ENCODE results near the gene SPAST. TPM values are rescaled to one million over a fixed set of nuclear protein-coding genes. Genes with fewer than 3 reads are reported as not detected.

SPAST gene
- total and polyA plus RNA-seq, 2 donors (not counting 1 experiment from before 2014, with no cell fraction given) = 6.2 to 26.8 TPM

- Mint-ChIP-seq H3K27me3 (no peaks in the 10 kb centered on the region), H3K27ac (no peak overlapping the region), H3K4me1 (peaks cover 30% of the 10 kb centered on the region), H3K9me3 (ENCODE audit: insufficient read depth) (no peaks in the 10 kb centered on the region), H3K4me3 (no peak overlapping the region)
- WGBS (ENCODE audit: insufficient coverage) = 92% methylated on average over 2 of the region's 2 CpGs
- intact Hi-C loops (cut with micrococcal nuclease) = loop anchor here (5.0 kb wide), 1 partner anchor 106 kb away; the partner anchor contains the start of gene SPAST
- POLR2A ChIA-PET = no interaction called here
- Histone ChIP-seq H3K4me3 (ENCODE audit: control extremely low read depth in 1 of 5, extremely low read depth in 1 of 5, insufficient read depth in 1 of 5, low read depth in 2 of 5, low read length in 4 of 5) (no peak overlapping the region), H3K79me2 (ENCODE audit: control insufficient read depth, insufficient read depth, low read length) (peaks cover 22% of the 10 kb centered on the region), H4K20me1 (ENCODE audit: control insufficient read depth, insufficient read depth, low read length, poor library complexity, severe bottlenecking) (no peaks in the 10 kb centered on the region), H3K4me2 (replicated peaks; ENCODE audit: low read depth, low read length, poor library complexity, severe bottlenecking) (no peak overlapping the region), H3K9ac (ENCODE audit: low read length) (no peak overlapping the region), H3K27ac (ENCODE audit: low read length in 2 of 2) (no peak overlapping the region), H3K27me3 (replicated peaks in 1 of 4; ENCODE audit: control extremely low read depth in 1 of 4, control insufficient read depth in 3 of 4, insufficient read depth in 4 of 4, low read length in 3 of 4) (no peaks in the 10 kb centered on the region), H3K9me3 (ENCODE audit: control extremely low read depth in 1 of 3, control insufficient read depth in 2 of 3, insufficient read depth in 1 of 3, low read length in 2 of 3) (no peaks in the 10 kb centered on the region), H2AFZ (ENCODE audit: insufficient read depth, low read depth, low read length, poor library complexity, severe bottlenecking) (no peak overlapping the region), H3K4me1 (ENCODE audit: control insufficient read depth in 2 of 2, insufficient read depth in 2 of 2, low read length in 2 of 2) (peaks cover 12 to 18% of the 10 kb centered on the region in 2 donors), H3K36me3 (replicated peaks in 1 of 2; ENCODE audit: control extremely low read depth in 1 of 2, control insufficient read depth in 1 of 2, extremely low read depth in 1 of 2, insufficient read depth in 2 of 2, low read length in 1 of 2) (peaks cover 6 to 8% of the 10 kb centered on the region in 2 experiments)
- CTCF ChIA-PET = no interaction called here
- no peak for ATAC-seq (ENCODE audit: low read depth)
- DNase-seq = no peak
- TF ChIP-seq EZH2 (IDR thresholded peaks at IDR 0.05; ENCODE audit: borderline replicate concordance, insufficient read depth, low read depth, low read length, poor library complexity, severe bottlenecking) = no peak
- TF ChIP-seq, protein P1, sequence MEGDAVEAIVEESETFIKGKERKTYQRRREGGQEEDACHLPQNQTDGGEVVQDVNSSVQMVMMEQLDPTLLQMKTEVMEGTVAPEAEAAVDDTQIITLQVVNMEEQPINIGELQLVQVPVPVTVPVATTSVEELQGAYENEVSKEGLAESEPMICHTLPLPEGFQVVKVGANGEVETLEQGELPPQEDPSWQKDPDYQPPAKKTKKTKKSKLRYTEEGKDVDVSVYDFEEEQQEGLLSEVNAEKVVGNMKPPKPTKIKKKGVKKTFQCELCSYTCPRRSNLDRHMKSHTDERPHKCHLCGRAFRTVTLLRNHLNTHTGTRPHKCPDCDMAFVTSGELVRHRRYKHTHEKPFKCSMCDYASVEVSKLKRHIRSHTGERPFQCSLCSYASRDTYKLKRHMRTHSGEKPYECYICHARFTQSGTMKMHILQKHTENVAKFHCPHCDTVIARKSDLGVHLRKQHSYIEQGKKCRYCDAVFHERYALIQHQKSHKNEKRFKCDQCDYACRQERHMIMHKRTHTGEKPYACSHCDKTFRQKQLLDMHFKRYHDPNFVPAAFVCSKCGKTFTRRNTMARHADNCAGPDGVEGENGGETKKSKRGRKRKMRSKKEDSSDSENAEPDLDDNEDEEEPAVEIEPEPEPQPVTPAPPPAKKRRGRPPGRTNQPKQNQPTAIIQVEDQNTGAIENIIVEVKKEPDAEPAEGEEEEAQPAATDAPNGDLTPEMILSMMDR (IDR thresholded peaks at IDR 0.05) = no peak
Observed at GRCh38 chr2:32168513-32168912, 105.2 kb downstream of the SPAST start.

DNA sequence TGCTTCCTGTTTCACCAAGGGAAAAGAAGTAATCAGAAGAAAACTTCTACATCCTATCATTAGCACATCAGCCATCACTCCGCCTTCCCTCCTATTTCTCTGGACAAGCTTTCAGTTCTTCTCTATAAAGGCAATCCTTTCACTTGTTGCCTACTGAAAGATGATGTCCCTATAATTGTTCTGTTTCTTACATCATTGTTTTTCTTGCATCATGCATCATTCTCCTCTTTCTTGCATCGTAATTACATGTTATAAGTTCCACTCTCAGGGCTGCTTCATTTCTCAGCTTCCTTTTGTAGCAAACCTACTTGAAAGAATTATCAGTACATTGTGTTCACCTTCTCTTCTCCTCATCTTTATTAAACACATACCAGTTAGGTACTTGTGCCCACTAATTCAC, 109.5 kb downstream of the SPAST start:
- H3K27me3 Mint-ChIP-seq = no peaks in the 10 kb centered on the region
- H3K9me3 ChIP-seq (ENCODE audit: control extremely low read depth in 1 of 3, control insufficient read depth in 2 of 3, insufficient read depth in 1 of 3, low read length in 2 of 3) = no peaks in the 10 kb centered on the region
- no peak for ATAC-seq (ENCODE audit: low read depth)
- no peak overlapping the region for H2AFZ ChIP-seq (ENCODE audit: insufficient read depth, low read depth, low read length, poor library complexity, severe bottlenecking)
- TF ChIP-seq EZH2 (IDR thresholded peaks at IDR 0.05; ENCODE audit: borderline replicate concordance, insufficient read depth, low read depth, low read length, poor library complexity, severe bottlenecking) = no peak
- TF ChIP-seq, protein P1 (IDR thresholded peaks at IDR 0.05) = no peak
- no peaks in the 10 kb centered on the region for H3K27me3 ChIP-seq (replicated peaks in 1 of 4; ENCODE audit: control extremely low read depth in 1 of 4, control insufficient read depth in 3 of 4, insufficient read depth in 4 of 4, low read length in 3 of 4)
- WGBS (ENCODE audit: insufficient coverage) = 100% methylated on average over 2 of the region's 2 CpGs
- no peaks in the 10 kb centered on the region for H4K20me1 ChIP-seq (ENCODE audit: control insufficient read depth, insufficient read depth, low read length, poor library complexity, severe bottlenecking)
- no peaks in the 10 kb centered on the region for H3K9me3 Mint-ChIP-seq (ENCODE audit: insufficient read depth)
- ChIA-PET POLR2A (no interaction called here), CTCF (no interaction called here)
- peaks cover 8 to 38% of the 10 kb centered on the region in 2 experiments for H3K36me3 ChIP-seq (replicated peaks in 1 of 2; ENCODE audit: control extremely low read depth in 1 of 2, control insufficient read depth in 1 of 2, extremely low read depth in 1 of 2, insufficient read depth in 2 of 2, low read length in 1 of 2)
- H3K79me2 ChIP-seq (ENCODE audit: control insufficient read depth, insufficient read depth, low read length) = peaks cover 16% of the 10 kb centered on the region
- no peak for DNase-seq
- intact Hi-C loops (cut with micrococcal nuclease) = no loop called here
- H3K4me2 ChIP-seq (replicated peaks; ENCODE audit: low read depth, low read length, poor library complexity, severe bottlenecking) = no peak overlapping the region
- no peak overlapping the region for H3K4me3 ChIP-seq (ENCODE audit: control extremely low read depth in 1 of 5, extremely low read depth in 1 of 5, insufficient read depth in 1 of 5, low read depth in 2 of 5, low read length in 4 of 5)
- H3K9ac ChIP-seq (ENCODE audit: low read length) = no peak overlapping the region
- H3K4me1 Mint-ChIP-seq = peaks cover 8% of the 10 kb centered on the region
- no peak overlapping the region for H3K4me3 Mint-ChIP-seq
- H3K27ac ChIP-seq (ENCODE audit: low read length in 2 of 2) = no peak overlapping the region
- no peaks in the 10 kb centered on the region for H3K4me1 ChIP-seq (ENCODE audit: control insufficient read depth in 2 of 2, insufficient read depth in 2 of 2, low read length in 2 of 2)
- H3K27ac Mint-ChIP-seq = no peak overlapping the region
